ENCODE results near the gene TTLL3. TPM values are rescaled to one million over a fixed set of nuclear protein-coding genes. Genes with fewer than 3 reads are reported as not detected.
A peak's percentile ranks its signal among the peaks of the same experiment; 100 is the strongest.

Gene TTLL3
- total RNA-seq, 1 experiment from 2014 or later: 15.7 TPM

- no peaks in the 10 kb centered on the region for H3K4me1 ChIP-seq (ENCODE audit: control insufficient read depth, insufficient read depth, low read length)
- H3K4me3 ChIP-seq (ENCODE audit: low read depth in 2 of 2, low read length in 2 of 2): no peak overlapping the region
- BruUV-seq (replicated peaks): no TSS peak
- TF ChIP-seq REST (IDR thresholded peaks at IDR 0.05; ENCODE audit: insufficient read depth in 1 of 2, low read depth in 2 of 2, low read length in 1 of 2) (no peak), SIN3A (IDR thresholded peaks at IDR 0.05; ENCODE audit: borderline replicate concordance, insufficient read depth, low read depth, low read length) (no peak), CTCF (IDR thresholded peaks at IDR 0.05) (no peak), TCF7L2 (IDR thresholded peaks at IDR 0.05; ENCODE audit: low read depth, low read length) (no peak), POLR2AphosphoS5 (IDR thresholded peaks at IDR 0.05; ENCODE audit: low read depth, low read length) (no peak)
- in situ Hi-C loops (cut with HindIII; ENCODE audit: low pct_unique_long_range_greater_than_20kb, low sequenced_read_pairs): no loop called here
- H3K36me3 ChIP-seq (ENCODE audit: control insufficient read depth, insufficient read depth, low read length): no peaks in the 10 kb centered on the region; the same call in 1 of the 2 replicates
- intact Hi-C loops (cut with micrococcal nuclease; ENCODE audit: unreplicated experiment): loop anchor here (10.0 kb wide), 1 partner anchor 84 kb away; no protein-coding TSS in a partner anchor
- CTCF ChIA-PET: no interaction called here
- POLR2A ChIA-PET: no interaction called here
- H3K27me3 ChIP-seq (ENCODE audit: control insufficient read depth, insufficient read depth, low read length): no peaks in the 10 kb centered on the region
- ATAC-seq (no peak), DNase-seq (ENCODE audit: low read depth, low spot score) (no peak)
- no peaks in the 10 kb centered on the region for H3K9me3 ChIP-seq (ENCODE audit: control insufficient read depth, insufficient read depth, low read depth, low read length)
- H3K27ac ChIP-seq (ENCODE audit: low read length): no peak overlapping the region
Measured at GRCh38 chr3:9841015-9841414, 31.0 kb downstream of the TTLL3 start.

GRCh38 chr3:9843715-9844438 lies 33.8 kb downstream of the TTLL3 start, which contains the start of gene RPUSD3:
Gene RPUSD3 (minus strand): TSS chr3:9844008. CDS start chr3:9843990, 18 bp downstream.
- peak; percentile 69 for DNase-seq (ENCODE audit: low read depth, low spot score)
- no peaks in the 10 kb centered on the region for H3K27me3 ChIP-seq (ENCODE audit: control insufficient read depth, insufficient read depth, low read length)
- in situ Hi-C loops (cut with HindIII; ENCODE audit: low pct_unique_long_range_greater_than_20kb, low sequenced_read_pairs): no loop called here
- H3K4me1 ChIP-seq (ENCODE audit: control insufficient read depth, insufficient read depth, low read length): no peaks in the 10 kb centered on the region
- intact Hi-C loops (cut with micrococcal nuclease; ENCODE audit: unreplicated experiment): loop anchor here (10.0 kb wide), 1 partner anchor 81 kb away; no protein-coding TSS in a partner anchor
- no peaks in the 10 kb centered on the region for H3K9me3 ChIP-seq (ENCODE audit: control insufficient read depth, insufficient read depth, low read depth, low read length)
- peak within 1 kb of the TSS; percentile 87 for H3K27ac ChIP-seq (ENCODE audit: low read length)
- H3K4me3 ChIP-seq (ENCODE audit: low read depth in 2 of 2, low read length in 2 of 2): peak within 1 kb of the TSS; percentile 68 to 81
- ChIA-PET POLR2A (no interaction called here), CTCF (interaction anchor here (0.6 to 1.5 kb wide), 2 partner anchors 89 to 102 kb away, joined by 6 to 7 read pairs; no protein-coding TSS in a partner anchor)
- no TSS peak for BruUV-seq (replicated peaks)
- TF ChIP-seq REST (IDR thresholded peaks at IDR 0.05; ENCODE audit: insufficient read depth in 1 of 2, low read depth in 2 of 2, low read length in 1 of 2) (no peak), TCF7L2 (IDR thresholded peaks at IDR 0.05; ENCODE audit: low read depth, low read length) (no peak), SIN3A (IDR thresholded peaks at IDR 0.05; ENCODE audit: borderline replicate concordance, insufficient read depth, low read depth, low read length) (no peak), CTCF (IDR thresholded peaks at IDR 0.05) (no peak), POLR2AphosphoS5 (IDR thresholded peaks at IDR 0.05; ENCODE audit: low read depth, low read length) (peak; percentile 50; the same call in 1 of the 2 replicates)
- peak; percentile 99 for ATAC-seq
- H3K36me3 ChIP-seq (ENCODE audit: control insufficient read depth, insufficient read depth, low read length): no peaks in the 10 kb centered on the region; the same call in 1 of the 2 replicates
